ENCODE measurements around the gene MICAL3.

- no peak for TF ChIP-seq EZH2 (IDR thresholded peaks at IDR 0.05)
- TF ChIP-seq POLR2AphosphoS5 (IDR thresholded peaks at IDR 0.05; ENCODE audit: borderline replicate concordance, low read depth, low read length): no peak
- TF ChIP-seq FOXP2 (optimal IDR thresholded peaks at IDR 0.05; ENCODE audit: control extremely low read depth, extremely low read length, insufficient read depth): no peak
Observed at GRCh38 chr22:17783773-17784480, 240.4 kb downstream of the MICAL3 start.
